Fibroblast of lung (primary cell): ENCODE measurements around the gene MCRIP2. TPM values are rescaled to one million over a fixed set of nuclear protein-coding genes. Genes with fewer than 3 reads are reported as not detected.
A peak's percentile ranks its signal among the peaks of the same experiment; 100 is the strongest.

Source experiments
- DNase-seq, 2 donors: peaks; one replicate each; pipeline versions ENCODE4 v3.0.0 to v3.0.0-alpha.2; 2010; ENCODE audit warnings: low read depth in 2 of 2
- H2AFZ ChIP-seq: 2 replicates; pipeline ENCODE4 v1.5.1; 2012; ENCODE audit warnings: low read length, control low read depth, inconsistent platforms
- H3K27ac ChIP-seq: 2 replicates; pipeline ENCODE4 v1.5.1; 2011; ENCODE audit warnings: low read length, control low read depth; ENCODE audit not compliant: insufficient read depth
- H3K27me3 ChIP-seq: 2 replicates; pipeline ENCODE4 v1.5.1; 2011; ENCODE audit warnings: mild to moderate bottlenecking, low read length; ENCODE audit not compliant: control insufficient read depth, insufficient read depth
- H3K36me3 ChIP-seq: 2 replicates; pipeline ENCODE4 v1.5.1; 2011; ENCODE audit warnings: low read length; ENCODE audit not compliant: control insufficient read depth, insufficient read depth
- H3K4me1 ChIP-seq: 2 replicates; pipeline ENCODE4 v1.5.1; 2011; ENCODE audit warnings: low read length; ENCODE audit not compliant: control insufficient read depth, insufficient read depth; ENCODE audit errors: extremely low read depth
- H3K4me2 ChIP-seq: 2 replicates; pipeline ENCODE4 v1.5.1; 2011; ENCODE audit warnings: low read length, control low read depth; ENCODE audit not compliant: insufficient read depth; ENCODE audit errors: extremely low read depth
- H3K4me3 ChIP-seq, 4 experiments: fragments of 200-600 bp in 1 of 4; sonication (generic) in 1 of 4; replicated peaks in 1 of 4; 2 replicates each; pipeline ENCODE4 v1.5.1; 2011 to 2016; ENCODE audit warnings: low read length in 4 of 4, low read depth in 3 of 4, mild to moderate bottlenecking in 3 of 4, control low read depth in 2 of 4, inconsistent platforms in 1 of 4, mixed read lengths in 1 of 4; ENCODE audit not compliant: insufficient read depth in 1 of 4; ENCODE audit errors: control extremely low read depth in 1 of 4
- H3K79me2 ChIP-seq: 2 replicates; pipeline ENCODE4 v1.5.1; 2012; ENCODE audit warnings: mild to moderate bottlenecking, low read length, inconsistent platforms; ENCODE audit not compliant: control insufficient read depth, insufficient read depth
- H3K9ac ChIP-seq: 2 replicates; pipeline ENCODE4 v1.5.1; 2011; ENCODE audit warnings: mild to moderate bottlenecking, low read length, control low read depth; ENCODE audit not compliant: insufficient read depth
- H3K9me3 ChIP-seq: 2 replicates; pipeline ENCODE4 v1.5.1; 2012; ENCODE audit warnings: low read depth, low read length; ENCODE audit not compliant: control insufficient read depth, insufficient read depth
- H4K20me1 ChIP-seq: 2 replicates; pipeline ENCODE4 v1.5.1; 2011; ENCODE audit warnings: low read length; ENCODE audit not compliant: control insufficient read depth, insufficient read depth; ENCODE audit errors: extremely low read depth
- EZH2 ChIP-seq: IDR thresholded peaks from 2 replicates; pipeline ENCODE4 v1.5.1; 2012; ENCODE audit warnings: low read length, control low read depth, mild to moderate bottlenecking; ENCODE audit errors: missing control alignments
- polyA plus RNA-seq, 2 donors: library from polyadenylated mRNA; depleted of rRNA in 1 of 2; stranded (reverse) in 1 of 2; unstranded in 1 of 2; fragments of >200 nt; gene quantifications; 2 replicates each; pipeline ENCODE4 v1.2.1, GENCODE V29; 2011 to 2012; ENCODE audit warnings: missing spikeins in 1 of 2
- total RNA-seq: library from RNA; depleted of rRNA; stranded (reverse); fragments of >200 nt; gene quantifications from 2 replicates; pipeline ENCODE4 v1.2.1, GENCODE V29; 2014
- TF ChIP-seq, protein P1 (sequence below), 2 donors: IDR thresholded peaks in 1 of 2; conservative IDR thresholded peaks in 1 of 2; 1 replicate in 1 of 2; 2 replicates in 1 of 2; pipeline ENCODE4 v1.5.1; 2011 to 2012; ENCODE audit warnings: low read length in 2 of 2, control low read depth in 1 of 2, inconsistent platforms in 1 of 2, low read depth in 1 of 2, mild to moderate bottlenecking in 1 of 2

The MCRIP2 gene
- total and polyA plus RNA-seq, 2 donors (not counting 1 experiment from before 2014, with no cell fraction given) = 2.8 to 18.0 TPM

DNA sequence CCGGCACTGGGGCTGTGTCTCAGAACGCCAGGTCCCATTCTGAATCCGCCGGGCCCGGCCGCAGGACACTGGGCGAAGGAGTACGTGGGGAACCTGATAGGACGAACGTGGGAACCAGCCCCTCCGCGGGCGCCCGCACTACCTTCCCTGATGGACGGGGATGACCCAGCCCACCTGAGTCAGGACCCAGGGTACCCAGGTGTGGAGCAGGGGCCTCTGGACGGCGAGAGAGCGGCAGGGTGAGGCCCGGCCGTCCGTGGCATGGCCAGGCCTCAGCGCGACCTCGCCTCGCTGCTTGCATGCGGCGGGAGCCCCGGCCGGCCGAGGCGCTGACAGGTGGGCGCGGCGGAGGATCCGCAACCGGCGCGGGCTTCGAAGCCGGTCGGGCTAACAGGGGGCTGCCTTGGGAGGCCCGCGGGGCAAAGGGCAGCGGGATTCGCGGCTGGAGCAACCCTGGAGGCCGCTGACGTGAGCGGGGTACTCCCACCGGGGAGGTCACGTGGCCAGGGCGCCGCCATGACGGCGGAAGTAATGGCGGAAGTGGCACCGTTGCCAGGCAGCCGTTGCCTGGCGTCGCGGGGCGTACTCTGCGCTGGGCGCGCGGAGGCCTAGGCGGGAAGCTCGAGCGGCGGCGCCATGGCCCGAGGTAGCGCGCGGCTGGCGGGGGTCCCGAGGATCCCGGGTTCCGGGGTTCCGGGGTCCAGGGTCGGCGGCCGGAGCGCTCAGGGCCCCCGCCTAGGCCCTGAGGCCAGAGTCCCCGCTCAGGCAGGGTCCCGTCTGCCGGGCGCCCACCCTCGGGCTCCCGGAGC, 7.4 kb downstream of the MCRIP2 start, which contains the start of gene WDR90:
Gene WDR90, plus strand, starts transcription at position 585 of the 809 bp plus-strand sequence. Its CDS starts 52 bp downstream, at position 637.
- peak within 1 kb of the TSS; percentile 14 for H2AFZ ChIP-seq
- peak within 1 kb of the TSS; percentile 83 for H3K9ac ChIP-seq
- peak within 1 kb of the TSS; percentile 58 to 74 (median 68) for H3K4me3 ChIP-seq
- peak within 1 kb of the TSS; percentile 98 for H3K4me2 ChIP-seq
- DNase-seq = peak; percentile 89
- H3K27me3 ChIP-seq = no peaks in the 10 kb centered on the region
- H3K36me3 ChIP-seq = peaks cover 6% of the 10 kb centered on the region
- no peak for TF ChIP-seq EZH2
- TF ChIP-seq, protein P1, sequence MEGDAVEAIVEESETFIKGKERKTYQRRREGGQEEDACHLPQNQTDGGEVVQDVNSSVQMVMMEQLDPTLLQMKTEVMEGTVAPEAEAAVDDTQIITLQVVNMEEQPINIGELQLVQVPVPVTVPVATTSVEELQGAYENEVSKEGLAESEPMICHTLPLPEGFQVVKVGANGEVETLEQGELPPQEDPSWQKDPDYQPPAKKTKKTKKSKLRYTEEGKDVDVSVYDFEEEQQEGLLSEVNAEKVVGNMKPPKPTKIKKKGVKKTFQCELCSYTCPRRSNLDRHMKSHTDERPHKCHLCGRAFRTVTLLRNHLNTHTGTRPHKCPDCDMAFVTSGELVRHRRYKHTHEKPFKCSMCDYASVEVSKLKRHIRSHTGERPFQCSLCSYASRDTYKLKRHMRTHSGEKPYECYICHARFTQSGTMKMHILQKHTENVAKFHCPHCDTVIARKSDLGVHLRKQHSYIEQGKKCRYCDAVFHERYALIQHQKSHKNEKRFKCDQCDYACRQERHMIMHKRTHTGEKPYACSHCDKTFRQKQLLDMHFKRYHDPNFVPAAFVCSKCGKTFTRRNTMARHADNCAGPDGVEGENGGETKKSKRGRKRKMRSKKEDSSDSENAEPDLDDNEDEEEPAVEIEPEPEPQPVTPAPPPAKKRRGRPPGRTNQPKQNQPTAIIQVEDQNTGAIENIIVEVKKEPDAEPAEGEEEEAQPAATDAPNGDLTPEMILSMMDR (conservative IDR thresholded peaks at IDR 0.05 in 1 of 2, IDR thresholded peaks at IDR 0.05 in 1 of 2; ENCODE audit: low read depth in 1 of 2, low read length in 2 of 2) = no peak
- H3K79me2 ChIP-seq = peaks cover 6% of the 10 kb centered on the region
- peaks cover 7% of the 10 kb centered on the region for H3K4me1 ChIP-seq
- peak within 1 kb of the TSS; percentile 88 for H3K27ac ChIP-seq
- H3K9me3 ChIP-seq = no peaks in the 10 kb centered on the region
- H4K20me1 ChIP-seq = no peaks in the 10 kb centered on the region

DNA sequence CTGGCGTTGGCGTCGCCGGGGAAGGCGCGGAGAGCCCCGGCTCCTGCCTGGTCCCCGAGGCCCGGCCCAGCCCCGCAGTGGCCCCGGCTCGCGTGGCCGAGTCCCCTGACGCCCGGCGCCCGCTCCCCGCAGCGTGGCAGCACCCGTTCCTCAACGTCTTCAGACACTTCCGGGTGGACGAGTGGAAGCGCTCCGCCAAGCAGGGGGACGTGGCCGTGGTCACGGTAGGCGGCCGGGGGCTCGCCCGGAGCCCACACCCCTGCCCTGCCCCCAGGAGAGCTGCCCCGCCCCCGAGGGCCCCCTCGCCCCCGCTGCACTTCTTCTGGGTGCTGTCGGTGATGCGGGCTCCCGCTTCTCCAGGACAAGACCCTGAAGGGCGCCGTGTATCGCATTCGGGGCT, 8.0 kb downstream of the MCRIP2 start:
- Histone ChIP-seq H3K4me3 (peak overlapping the region in 3 of 4 experiments; percentile 58 to 74 (median 70)), H4K20me1 (no peaks in the 10 kb centered on the region), H3K79me2 (peaks cover 6% of the 10 kb centered on the region), H3K9me3 (no peaks in the 10 kb centered on the region), H3K9ac (peak overlapping the region; percentile 83), H3K27me3 (no peaks in the 10 kb centered on the region), H3K27ac (peak overlapping the region; percentile 88), H3K4me2 (peak overlapping the region; percentile 79), H2AFZ (no peak overlapping the region), H3K36me3 (peaks cover 6% of the 10 kb centered on the region), H3K4me1 (peaks cover 7% of the 10 kb centered on the region)
- no peak for DNase-seq
- TF ChIP-seq, protein P1 (conservative IDR thresholded peaks at IDR 0.05 in 1 of 2, IDR thresholded peaks at IDR 0.05 in 1 of 2; ENCODE audit: low read depth in 1 of 2, low read length in 2 of 2) = no peak
- TF ChIP-seq EZH2 = no peak

DNA sequence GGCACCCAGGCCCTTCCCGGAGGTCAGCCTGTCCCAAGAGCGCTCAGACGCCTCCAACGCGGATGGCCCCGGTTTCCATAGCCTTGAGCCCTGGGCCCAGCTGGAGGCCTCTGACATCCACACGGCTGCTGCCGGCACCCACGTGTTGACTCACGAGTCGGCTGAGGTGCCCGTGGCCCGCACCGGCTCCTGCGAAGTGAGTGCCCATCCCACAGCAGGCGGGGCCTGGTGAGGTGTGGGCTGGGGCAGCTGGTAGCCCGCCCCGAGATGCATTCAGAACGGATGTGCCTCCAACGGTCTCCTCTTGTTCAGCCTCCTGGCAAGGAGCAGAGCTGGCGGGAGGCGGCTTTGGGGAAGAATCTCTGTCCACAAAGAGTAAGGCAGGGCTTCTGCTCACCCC, 10.2 kb downstream of the MCRIP2 start:
- Histone ChIP-seq H4K20me1 (no peaks in the 10 kb centered on the region), H3K9me3 (no peaks in the 10 kb centered on the region), H3K27ac (no peak overlapping the region), H3K4me1 (peaks cover 7% of the 10 kb centered on the region), H3K4me2 (no peak overlapping the region), H2AFZ (no peak overlapping the region), H3K27me3 (no peaks in the 10 kb centered on the region), H3K36me3 (peaks cover 8% of the 10 kb centered on the region), H3K9ac (no peak overlapping the region), H3K4me3 (no peak overlapping the region), H3K79me2 (peaks cover 6% of the 10 kb centered on the region)
- DNase-seq = no peak
- TF ChIP-seq, protein P1 (conservative IDR thresholded peaks at IDR 0.05 in 1 of 2, IDR thresholded peaks at IDR 0.05 in 1 of 2; ENCODE audit: low read depth in 1 of 2, low read length in 2 of 2) = no peak
- no peak for TF ChIP-seq EZH2
